Endothelial cell (in vitro differentiated cells): ENCODE data around the gene KRTAP2-4. TPM values are rescaled to one million over a fixed set of nuclear protein-coding genes. Genes with fewer than 3 reads are reported as not detected.
"Not testable (repeated sequence)": the region's sequence is repeated elsewhere in the genome, so short reads cannot be mapped to it uniquely, and the experiment has no call there.

Experiments used
- DNase-seq: peaks from one replicate; pipeline ENCODE4 v3.0.0; 2021; ENCODE audit warnings: low spot score
- H3K27ac Mint-ChIP-seq: one replicate; pipeline ENCODE4 v1.8.0; 2021; ENCODE audit warnings: mixed read lengths, inconsistent platforms; ENCODE audit not compliant: unreplicated experiment
- H3K27me3 Mint-ChIP-seq: one replicate; pipeline ENCODE4 v1.8.0; 2021; ENCODE audit warnings: mild to moderate bottlenecking, moderate library complexity, mixed read lengths, inconsistent platforms; ENCODE audit not compliant: unreplicated experiment
- H3K36me3 Mint-ChIP-seq: one replicate; pipeline ENCODE4 v1.8.0; 2021; ENCODE audit warnings: mild to moderate bottlenecking, low read depth, mixed read lengths, inconsistent platforms; ENCODE audit not compliant: unreplicated experiment
- H3K4me1 Mint-ChIP-seq: one replicate; pipeline ENCODE4 v1.8.0; 2021; ENCODE audit warnings: mild to moderate bottlenecking, mixed read lengths, inconsistent platforms; ENCODE audit not compliant: unreplicated experiment
- H3K4me3 Mint-ChIP-seq: one replicate; pipeline ENCODE4 v1.8.0; 2021; ENCODE audit warnings: mild to moderate bottlenecking, mixed read lengths, inconsistent platforms; ENCODE audit not compliant: unreplicated experiment
- H3K9me3 Mint-ChIP-seq: one replicate; pipeline ENCODE4 v1.8.0; 2021; ENCODE audit warnings: mixed read lengths, inconsistent platforms; ENCODE audit not compliant: unreplicated experiment
- CTCF ChIP-seq: fragments of 200-600 bp; sonication (generic); IDR thresholded peaks from one replicate; pipeline ENCODE4 v1.5.0; 2021; ENCODE audit warnings: antibody characterized with exemption; ENCODE audit not compliant: unreplicated experiment
- total RNA-seq: library from RNA; stranded (reverse); fragmentation: NEBNext Ultra II Directional; extraction: Animal tissue kit (Norgen Biotek cat#: 25700); gene quantifications from one replicate; pipeline ENCODE4 v1.2.1, GENCODE V29; 2021; ENCODE audit not compliant: unreplicated experiment

Gene KRTAP2-4
- total RNA-seq, 1 donor from 2014 or later, result not detected

DNA sequence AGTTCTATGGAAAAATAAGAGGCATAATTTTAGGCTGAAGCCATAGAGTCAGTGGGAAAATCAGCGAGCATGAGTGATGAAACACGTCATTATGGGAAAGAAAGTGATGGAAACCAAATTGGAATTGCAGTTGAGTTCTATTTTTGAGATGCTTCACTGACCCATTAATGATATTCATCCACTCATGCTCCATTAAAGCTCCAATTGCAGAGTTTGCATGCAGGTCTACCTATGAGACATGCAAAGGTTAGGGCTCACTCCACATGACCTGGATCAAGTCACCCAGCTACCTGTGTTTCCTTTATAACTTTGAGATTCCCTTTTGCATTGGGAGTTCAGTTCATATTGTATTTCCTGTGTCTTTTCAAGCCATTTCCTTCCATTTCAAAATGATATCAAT lies 8.0 kb upstream of the KRTAP2-4 start:
- no peak for TF ChIP-seq CTCF
- Mint-ChIP-seq H3K9me3 (no peaks in the 10 kb centered on the region), H3K36me3 (no peaks in the 10 kb centered on the region), H3K27me3 (peaks cover 4% of the 10 kb centered on the region), H3K27ac (no peak overlapping the region), H3K4me1 (no peaks in the 10 kb centered on the region), H3K4me3 (no peak overlapping the region)
- no peak for DNase-seq

GRCh38 chr17:41071606-41072360 lies 6.1 kb upstream of the KRTAP2-4 start:
- H3K27ac Mint-ChIP-seq, result no peak overlapping the region
- no peaks in the 10 kb centered on the region for H3K36me3 Mint-ChIP-seq
- H3K27me3 Mint-ChIP-seq, result peaks cover 4% of the 10 kb centered on the region
- no peak for DNase-seq
- no peak for TF ChIP-seq CTCF
- no peak overlapping the region for H3K4me3 Mint-ChIP-seq
- H3K4me1 Mint-ChIP-seq, result no peaks in the 10 kb centered on the region
- H3K9me3 Mint-ChIP-seq, result no peaks in the 10 kb centered on the region

- Mint-ChIP-seq H3K9me3 (no peaks in the 10 kb centered on the region), H3K27me3 (peaks cover 4% of the 10 kb centered on the region), H3K4me1 (no peaks in the 10 kb centered on the region), H3K36me3 (no peaks in the 10 kb centered on the region), H3K27ac (no peak overlapping the region), H3K4me3 (no peak overlapping the region)
- TF ChIP-seq CTCF, result no peak
- no peak for DNase-seq
These were observed 3.4 kb upstream of the KRTAP2-4 start for GRCh38 chr17:41069031-41069430.

GRCh38 chr17:41067281-41067680 lies 1.6 kb upstream of the KRTAP2-4 start:
- Mint-ChIP-seq H3K4me3 (no peak overlapping the region), H3K36me3 (no peaks in the 10 kb centered on the region), H3K4me1 (no peaks in the 10 kb centered on the region), H3K27ac (no peak overlapping the region), H3K9me3 (no peaks in the 10 kb centered on the region), H3K27me3 (peaks cover 5% of the 10 kb centered on the region)
- no peak for DNase-seq
- no peak for TF ChIP-seq CTCF

DNA sequence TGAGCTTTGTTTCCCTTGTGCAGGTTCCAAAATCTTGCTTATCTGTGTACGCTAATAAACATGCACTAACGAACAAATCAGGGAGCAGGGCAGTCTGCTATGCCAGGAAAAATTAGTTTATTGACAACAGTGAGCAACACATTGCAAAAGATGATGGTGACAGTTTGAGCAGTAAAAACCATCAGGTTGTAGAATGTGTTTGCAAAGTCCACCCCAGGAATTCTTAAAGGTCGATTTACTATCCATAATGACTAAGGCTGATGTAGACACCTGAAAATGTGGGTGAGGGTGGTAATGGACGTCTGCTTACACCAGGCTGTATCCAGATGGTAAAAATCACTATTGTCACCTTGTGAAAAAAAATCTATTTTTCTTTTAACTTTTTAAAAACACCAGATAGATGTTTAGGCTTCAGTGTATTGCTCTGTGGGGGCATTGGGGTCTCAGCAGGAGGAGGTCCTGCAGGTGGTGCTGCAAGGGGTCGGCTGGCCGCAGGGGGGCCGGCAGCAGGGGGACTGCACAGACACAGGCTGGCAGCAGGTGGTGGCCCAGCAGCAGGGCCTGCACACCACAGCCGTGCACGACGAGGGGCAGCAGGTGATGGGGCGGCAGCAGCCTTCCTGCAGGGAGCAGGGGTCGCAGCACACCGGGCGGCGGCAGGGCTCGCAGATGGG lies 526 bp downstream of the KRTAP2-4 start:
- not testable (repeated sequence) for DNase-seq, H3K27ac Mint-ChIP-seq, H3K4me1 Mint-ChIP-seq, H3K9me3 Mint-ChIP-seq, H3K4me3 Mint-ChIP-seq, H3K27me3 Mint-ChIP-seq, H3K36me3 Mint-ChIP-seq
